CMK (cell line): ENCODE data around the gene SEPTIN1.

ENCODE experiments used
- DNase-seq: peaks from one replicate; pipeline ENCODE4 v3.0.0-alpha.2; 2010; ENCODE audit warnings: low read depth

Gene SEPTIN1, protein sequence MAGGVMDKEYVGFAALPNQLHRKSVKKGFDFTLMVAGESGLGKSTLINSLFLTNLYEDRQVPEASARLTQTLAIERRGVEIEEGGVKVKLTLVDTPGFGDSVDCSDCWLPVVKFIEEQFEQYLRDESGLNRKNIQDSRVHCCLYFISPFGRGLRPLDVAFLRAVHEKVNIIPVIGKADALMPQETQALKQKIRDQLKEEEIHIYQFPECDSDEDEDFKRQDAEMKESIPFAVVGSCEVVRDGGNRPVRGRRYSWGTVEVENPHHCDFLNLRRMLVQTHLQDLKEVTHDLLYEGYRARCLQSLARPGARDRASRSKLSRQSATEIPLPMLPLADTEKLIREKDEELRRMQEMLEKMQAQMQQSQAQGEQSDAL

DNA sequence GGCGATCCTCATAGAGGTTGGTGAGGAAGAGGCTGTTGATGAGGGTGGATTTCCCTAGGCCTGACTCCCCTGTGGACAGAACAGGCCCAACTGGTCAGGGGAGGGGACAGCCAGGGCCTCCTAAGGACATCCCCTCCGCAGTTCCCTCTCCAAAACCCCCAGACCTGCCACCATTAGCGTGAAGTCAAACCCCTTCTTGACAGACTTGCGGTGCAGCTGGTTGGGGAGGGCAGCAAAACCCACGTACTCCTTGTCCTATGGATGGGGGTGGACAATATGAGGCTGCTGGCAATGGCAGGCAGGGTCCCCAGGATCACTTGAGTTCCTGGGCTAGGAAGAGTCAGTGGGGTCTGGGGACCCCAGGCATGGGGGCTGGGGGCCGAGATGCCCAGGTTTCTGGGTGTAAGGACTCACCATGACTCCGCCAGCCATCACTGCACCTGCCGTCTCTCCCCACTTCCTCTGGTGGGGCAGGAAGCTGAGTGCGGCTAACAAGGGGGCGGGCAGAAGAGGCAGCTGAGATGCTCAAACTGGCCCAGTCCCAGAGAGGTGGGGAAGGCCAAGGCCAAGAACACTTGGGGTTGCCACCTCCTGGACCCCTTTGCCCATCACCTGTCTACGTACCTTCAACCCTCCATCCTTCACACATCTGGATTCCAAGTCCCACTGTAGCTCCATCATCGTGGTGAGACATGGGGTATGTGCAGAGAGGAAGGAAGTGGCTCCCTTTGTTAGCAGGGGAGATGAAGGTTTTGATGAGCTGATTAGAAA is at the start of gene SEPTIN1:
TSS of gene SEPTIN1 (minus strand) at position 451 of the 771 bp plus-strand sequence. CDS start at position 432, 19 bp downstream.
- DNase-seq: no peak

DNA sequence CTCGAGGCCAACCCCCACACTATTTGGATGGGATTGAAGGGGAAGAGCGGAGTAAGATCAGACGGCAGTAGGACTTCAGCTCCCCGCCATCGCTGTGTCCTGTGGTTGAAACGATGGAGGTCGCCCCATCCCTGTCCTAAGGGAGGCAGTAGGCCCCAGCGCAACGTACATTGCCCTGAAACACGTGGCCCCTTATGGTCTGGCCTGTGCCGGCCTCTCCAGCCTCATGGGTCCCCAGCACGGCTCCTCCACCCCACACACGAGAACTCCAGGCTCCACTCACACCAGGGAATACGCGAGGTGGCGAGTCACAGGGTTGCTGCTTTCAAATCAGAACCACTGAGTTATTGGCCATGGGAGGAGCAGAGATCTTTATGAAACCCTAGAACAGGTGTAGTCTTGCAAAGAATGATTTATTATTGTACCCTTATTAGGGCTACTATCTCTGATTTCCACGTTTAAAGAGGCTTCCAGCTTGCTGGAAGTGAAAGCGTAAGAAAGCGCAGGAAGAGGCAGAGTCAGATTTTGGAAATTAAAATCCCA is 48.1 kb upstream of the SEPTIN1 start:
- no peak for DNase-seq

DNA sequence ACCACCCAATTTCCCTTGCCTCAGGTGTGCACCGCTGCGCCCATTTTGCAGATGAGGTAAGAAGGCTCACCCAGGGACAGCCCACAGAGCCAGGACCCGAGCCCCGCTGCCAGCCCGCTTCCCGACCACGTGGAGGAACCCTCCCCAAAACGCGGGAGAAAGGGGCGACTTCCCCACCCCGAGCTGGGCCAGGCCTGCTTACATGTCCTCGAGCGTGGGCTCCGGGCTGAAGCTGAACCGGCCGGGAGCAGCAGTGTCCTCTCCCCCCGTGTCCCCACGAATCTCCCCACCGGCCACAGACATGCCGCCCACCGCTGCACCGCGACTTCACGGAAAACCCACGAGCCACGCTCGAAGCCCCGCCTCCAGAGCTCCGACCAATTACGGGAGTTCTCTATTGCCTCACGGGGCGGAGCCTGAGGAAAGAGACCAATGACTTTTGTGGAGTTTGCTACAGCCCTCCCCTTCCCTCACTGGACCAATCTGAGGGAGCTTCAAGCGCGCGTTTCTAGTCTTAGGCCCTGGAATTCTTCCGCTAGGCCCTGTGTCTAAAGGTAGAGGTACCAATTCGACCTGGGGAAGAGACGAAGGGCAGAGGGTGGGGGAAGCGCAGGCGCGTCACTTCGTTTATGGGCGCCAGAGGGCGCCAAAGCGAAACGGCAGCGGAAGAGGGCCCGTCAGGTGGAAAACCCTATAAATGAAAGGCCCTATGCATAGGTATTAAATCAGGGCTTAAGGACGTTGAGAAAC is 47.5 kb upstream of the SEPTIN1 start, which contains the start of gene DCTPP1:
TSS of gene DCTPP1 (minus strand) at position 353 of the 750 bp plus-strand sequence. CDS start at position 303, 50 bp downstream.
- DNase-seq: peak; percentile 99

DNA sequence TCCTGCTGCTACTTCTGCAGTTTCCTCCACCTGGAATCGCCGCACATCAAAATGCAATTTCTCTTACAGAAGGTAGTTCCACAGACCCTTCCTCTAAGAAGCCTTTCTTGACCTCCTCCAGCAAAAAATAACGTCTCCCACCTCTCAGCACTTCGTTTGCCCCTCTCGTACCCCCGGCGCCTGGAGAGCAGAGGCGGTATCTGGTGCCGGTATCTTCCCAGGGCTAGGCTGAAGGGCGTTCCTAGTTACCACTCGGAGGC is 47.0 kb upstream of the SEPTIN1 start:
- no peak for DNase-seq

DNA sequence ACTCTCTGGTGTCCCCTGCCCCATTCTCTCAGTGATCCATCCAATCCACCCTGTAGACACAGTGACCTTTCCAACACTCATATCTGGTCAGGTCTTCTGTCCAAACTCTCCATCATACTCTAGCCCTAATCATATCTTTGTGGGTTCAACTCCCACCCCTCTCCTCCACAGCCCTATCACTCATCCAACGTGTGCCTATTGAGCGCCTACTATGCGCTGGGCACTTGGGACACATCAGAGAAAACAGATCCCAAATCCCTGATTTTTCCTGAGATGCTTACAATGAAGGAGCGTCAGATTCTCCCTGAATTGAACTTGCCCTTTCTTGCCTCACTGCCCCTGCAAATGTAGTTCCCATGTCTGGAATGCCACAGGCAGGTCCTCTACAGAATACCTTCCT is 45.7 kb upstream of the SEPTIN1 start:
- no peak for DNase-seq

DNA sequence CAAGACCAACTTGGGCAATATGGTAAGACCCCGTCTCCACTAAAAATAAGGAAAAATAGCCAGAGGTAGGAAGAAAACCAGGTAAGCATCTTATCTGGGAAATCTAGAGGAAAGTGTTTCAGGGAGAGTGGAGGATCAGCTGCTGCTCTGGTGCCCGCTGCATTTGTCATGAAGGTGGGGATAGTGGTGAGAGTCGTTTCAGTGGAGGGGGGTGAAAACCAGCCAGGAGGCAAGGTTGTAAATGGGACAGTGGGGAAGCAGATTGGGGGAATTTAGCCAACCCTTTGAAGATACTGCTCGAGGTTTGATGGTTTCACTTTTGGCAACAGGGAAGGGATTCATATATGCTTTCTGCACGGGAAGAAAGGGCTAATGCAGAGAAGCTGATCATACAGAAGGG is 38.6 kb upstream of the SEPTIN1 start:
- DNase-seq: no peak

DNA sequence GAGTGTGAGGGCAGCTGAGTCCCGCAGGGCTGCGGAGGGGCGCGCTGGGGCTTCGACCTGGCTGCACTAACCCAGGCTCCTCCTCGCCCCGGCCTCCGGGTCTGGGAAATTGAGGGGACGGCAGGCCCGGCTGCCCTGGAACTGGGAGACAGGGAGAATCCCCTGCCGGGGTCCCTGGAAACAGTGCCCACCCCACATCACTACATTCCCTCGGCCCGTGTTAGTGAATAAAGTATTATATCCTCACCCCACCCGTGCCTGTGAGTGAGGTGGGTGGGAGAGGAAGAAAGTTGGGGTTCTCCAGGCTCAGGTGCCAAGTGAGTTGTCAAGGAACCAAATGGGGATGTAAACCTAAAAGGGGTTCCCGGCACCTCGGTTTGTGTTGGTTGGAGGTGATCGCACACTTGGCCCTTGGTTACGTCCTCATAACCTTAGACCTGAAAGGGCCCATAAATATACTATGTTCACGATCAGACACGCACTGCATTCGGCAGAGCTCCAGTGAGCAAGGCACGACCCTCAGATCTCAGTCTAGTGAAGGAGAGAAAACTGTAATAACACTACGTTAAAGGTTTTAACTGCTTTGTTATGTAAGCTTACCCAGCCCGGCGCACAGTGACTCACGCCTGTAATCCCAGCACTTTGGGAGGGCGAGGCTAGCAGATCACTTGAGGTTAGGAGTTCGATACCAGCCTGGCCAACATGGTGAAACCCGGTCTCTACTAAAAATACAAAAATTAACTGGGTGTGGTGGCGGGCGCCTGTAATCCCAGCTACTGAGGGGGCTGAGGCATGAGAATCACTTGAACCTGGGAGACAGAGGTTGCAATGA is 36.2 kb upstream of the SEPTIN1 start:
- DNase-seq: no peak

DNA sequence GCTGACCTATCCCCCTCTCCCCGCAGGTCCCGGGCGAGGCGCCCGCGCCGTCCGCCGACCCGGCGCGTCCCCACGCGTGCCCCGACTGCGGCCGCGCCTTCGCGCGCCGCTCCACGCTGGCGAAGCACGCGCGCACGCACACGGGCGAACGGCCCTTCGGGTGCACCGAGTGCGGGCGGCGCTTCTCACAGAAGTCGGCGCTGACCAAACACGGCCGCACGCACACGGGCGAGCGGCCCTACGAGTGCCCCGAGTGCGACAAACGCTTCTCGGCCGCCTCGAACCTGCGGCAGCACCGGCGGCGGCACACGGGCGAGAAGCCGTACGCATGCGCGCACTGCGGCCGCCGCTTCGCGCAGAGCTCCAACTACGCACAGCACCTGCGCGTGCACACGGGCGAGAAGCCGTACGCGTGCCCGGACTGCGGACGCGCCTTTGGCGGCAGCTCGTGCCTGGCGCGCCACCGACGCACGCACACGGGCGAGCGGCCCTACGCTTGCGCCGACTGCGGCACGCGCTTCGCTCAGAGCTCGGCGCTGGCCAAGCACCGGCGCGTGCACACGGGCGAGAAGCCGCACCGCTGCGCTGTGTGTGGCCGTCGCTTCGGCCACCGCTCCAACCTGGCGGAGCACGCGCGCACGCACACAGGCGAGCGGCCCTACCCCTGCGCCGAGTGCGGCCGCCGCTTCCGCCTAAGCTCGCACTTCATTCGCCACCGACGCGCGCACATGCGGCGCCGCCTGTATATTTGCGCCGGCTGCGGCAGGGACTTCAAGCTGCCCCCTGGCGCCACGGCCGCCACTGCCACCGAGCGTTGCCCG is 35.4 kb upstream of the SEPTIN1 start:
- no peak for DNase-seq

DNA sequence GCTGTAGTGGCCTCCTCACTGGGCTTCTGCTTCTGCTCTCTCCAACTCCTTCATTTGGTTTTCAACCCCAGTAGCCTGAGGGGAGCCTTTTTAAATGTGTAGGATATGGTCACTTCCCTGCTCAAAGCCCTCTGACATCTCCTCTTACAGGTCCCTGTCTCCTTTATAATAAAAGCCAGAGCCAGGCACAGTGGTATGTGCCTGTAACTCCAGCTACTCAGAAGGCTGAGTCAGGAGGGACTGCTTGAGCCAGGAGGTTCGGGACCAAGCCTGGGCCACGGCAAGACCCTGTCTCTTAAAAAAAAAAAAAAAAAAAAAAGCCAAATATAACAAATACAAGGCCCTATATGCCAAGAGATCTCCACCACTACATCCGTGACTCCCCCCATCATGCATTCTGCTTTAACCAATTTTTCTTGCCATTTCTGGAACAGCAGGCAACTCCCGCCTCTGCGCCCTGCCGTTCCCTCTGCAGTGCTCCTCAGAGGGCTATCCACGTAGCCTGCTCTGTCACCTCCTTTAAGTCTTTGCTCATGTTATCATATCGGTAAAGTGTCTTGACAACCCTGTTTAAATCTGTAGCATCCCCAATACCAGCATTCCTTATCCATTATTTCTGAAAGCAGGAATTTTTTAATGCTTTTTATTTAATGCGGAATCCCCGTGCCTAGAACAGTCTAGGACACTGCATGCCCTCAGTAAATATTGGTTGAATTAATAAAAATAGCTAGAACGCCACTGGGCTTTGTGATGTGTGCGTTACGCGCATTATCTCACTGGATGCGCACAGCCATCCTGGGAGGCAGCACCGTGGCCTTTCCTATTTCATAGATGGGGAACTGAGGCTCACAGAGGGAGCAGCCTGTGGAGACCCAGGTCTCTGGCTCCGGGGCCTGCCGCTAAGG is 34.5 kb upstream of the SEPTIN1 start:
- no peak for DNase-seq

DNA sequence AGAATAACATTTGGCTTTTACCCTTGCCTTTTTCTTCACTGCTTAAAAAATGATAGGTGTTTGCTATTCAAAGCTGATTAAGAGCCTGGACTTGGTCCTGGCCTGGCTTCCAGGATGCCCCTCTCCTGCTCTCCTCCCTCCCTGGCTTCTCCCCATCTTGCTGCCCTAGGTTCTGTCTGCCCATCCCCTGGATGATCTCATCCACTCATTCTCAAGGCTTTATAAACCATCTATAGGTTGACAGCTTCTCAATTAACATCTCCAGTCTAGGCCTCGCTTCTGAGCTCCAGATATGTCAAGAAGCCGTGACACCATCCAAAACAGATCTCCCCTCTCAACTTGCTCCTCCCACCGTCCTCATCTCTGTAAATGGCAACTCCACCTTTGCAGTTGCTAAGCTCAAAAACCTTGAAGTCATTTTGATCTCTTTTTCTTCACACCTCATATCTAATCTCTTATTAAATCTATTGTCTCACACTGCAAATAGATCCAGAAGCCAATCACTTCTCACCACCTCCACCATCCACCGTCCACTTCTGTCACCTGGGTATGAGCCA is 33.8 kb upstream of the SEPTIN1 start:
- DNase-seq: no peak

DNA sequence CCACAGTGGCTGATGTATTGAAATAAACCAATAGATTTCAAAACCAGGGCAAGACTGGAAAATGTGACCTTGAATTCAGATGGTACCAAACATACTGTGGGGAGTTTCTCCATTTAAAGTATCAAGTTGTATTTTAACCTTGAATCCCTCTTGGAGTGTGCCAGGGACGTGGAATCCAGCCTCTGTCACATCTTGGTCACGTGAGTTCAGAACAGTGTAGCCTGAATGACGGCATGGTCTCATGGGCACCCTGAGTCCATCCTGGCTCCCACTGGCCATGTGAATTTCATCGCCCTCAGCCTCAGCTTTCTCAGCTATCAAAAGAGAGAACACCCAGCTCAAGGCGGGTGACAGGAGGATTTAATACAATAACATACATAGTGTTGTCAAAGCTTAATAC is 31.8 kb upstream of the SEPTIN1 start:
- DNase-seq: no peak

DNA sequence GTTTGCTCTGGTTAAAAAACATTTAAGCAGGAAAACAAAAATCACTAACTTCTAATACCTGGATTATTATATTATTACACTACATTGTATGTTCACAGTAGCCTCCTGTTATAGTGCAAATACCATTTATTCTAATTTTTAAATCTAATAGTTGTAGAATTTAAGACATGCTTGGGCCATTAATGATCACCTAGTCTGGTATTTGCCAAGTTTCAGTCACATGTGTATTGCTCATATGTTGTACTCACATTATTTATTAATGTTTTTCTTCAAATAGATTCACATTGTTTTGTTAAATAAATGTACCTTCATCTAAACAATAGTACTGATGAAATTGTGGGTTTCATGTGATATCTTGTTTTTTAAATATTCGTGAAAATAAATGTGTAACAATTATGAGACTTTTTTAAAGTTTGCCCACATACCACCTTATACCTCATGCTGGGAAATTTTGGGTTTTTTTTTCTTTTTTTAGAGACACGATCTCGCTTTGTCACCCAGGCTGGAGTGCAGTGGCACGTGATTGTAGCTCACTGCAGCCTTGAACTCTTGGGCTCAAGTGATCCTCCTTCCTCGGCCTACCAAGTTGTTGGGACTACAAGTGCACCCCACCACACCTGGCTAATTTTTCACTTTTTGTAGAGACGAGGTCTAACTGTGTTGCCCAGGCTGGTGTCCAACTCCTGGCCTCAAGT is 30.9 kb upstream of the SEPTIN1 start:
- no peak for DNase-seq

DNA sequence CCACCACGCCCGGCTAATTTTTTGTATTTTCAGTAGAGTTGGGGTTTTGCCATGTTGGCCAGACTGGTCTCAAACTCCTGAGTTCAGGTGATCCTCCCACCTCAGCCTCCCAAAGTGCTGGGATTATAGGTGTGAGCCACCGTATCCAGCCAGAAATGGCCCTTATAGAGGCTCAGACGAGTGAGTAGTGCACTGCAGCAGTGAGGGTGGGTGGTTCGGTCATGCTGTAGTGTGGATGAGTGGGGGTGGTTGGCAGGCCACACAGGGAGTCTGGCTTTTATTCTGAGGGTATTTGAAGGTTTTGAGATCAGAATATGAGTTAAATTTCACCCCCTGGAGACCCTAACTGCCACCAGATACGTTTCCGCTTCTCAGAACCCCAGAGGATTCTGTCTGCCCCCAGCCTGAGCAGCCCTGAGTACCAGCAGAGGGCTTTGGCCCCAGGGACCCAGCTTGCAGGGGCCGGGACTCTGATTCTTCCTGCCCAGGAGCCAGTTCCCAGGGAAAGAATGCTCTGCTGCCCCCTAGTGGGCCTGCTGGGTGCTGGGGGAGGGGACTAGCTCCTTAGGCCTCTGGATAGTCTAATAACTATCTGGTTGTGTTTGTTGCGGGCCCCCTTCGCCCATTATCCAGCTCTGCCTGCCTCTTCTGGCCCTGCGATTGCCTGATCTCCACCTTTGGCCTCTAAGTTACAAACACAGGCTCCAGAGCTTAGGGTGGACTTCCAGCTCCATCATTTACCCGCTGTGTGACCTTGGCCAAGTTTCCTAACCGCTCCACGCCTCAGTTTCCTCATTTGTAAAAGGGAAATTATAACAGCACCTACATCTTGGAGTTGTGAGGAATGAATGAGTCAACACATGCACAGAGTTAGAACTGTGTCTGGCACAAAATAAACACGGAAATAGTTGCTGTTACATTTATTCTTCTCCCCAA is 27.0 kb upstream of the SEPTIN1 start:
- peak; percentile 80 for DNase-seq

DNA sequence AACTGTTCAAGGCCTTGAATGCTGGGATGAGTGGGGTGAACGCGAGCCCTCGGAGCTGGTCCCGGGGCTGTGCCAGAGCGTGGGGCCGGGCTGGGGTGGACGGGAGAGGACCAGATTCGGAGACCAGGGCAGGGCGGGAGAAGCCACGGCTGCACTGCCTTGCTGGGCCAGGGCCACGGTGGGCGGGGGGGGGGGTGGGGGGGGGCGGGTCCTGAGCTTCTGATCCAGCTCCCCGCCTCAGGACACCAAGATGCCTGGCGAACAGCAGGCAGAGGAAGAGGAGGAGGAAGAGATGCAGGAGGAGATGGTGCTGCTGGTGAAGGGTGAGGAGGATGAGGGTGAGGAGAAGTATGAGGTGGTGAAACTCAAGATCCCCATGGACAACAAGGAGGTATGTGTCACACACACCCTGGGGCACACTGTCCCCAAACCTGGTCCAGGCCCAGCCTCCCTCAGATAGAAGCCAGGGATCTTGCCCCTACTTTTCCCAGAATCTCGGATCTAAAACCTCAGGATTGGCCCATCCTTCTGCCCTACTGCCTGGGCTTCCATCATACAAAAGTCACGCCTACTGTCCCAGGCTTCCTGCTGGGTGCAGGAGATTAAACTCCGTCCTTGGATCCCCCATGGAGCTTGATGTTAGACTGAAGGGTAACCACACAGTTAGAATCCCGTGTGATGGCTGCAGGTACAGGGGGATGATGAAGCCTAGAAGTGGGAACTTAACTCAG is 25.6 kb upstream of the SEPTIN1 start:
- no peak for DNase-seq

DNA sequence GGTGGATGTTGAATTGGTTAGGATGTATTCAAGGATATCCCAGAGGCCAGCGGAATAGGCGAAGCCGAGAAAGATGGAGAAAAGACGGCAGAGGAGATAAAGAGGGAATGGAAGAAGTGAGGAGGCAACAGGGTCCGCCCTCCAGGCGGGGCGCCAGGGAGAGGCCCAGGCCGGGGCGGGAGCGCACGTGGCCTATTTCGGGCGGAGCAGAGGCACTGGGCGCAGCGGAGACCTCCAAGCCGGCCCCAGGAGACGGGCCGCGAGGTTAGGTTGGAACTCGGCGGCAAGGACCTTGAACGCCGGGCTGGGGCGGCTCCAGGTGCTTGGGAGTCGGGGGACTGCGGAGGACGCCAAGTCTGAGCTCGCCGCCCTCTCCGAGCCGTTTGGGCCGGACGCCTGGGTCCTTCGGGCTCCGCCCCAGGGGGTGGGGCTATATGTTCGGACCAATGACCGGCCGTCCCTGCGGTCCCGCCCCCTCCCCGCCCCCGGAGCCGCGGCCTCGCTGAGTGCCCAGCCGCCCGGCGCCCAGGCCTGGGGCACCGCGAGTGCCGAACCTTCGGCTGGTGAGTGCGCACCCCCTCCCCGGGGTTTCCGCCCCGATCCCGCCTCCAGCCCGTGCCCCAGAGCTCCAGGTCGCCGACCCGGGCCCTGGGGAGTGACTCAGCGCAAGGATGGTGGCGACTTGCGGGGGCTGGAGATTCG is 24.9 kb upstream of the SEPTIN1 start, which contains the start of gene ZNF771:
TSS of gene ZNF771 (plus strand) at position 505 of the 702 bp plus-strand sequence. CDS start 448 bp downstream, outside the sequence.
- DNase-seq: peak; percentile 76

DNA sequence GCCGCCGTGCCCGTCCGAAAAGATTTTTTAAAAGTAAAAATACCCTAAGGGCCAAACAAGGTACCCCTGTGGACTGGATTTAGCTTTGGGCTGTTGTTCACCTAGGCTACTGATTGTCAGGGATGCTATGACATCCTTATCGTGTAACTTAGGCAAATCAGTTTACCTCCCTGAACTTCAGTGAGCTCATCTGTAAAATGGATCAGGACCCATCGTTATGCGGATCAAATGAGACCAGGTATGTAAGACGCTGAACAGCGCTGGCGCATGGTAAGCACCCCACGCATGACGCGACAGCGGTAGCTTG is 24.4 kb upstream of the SEPTIN1 start:
- no peak for DNase-seq
